Activated CD8-positive, alpha-beta memory T cell treated with anti-CD3 and anti-CD28 coated beads for 1 hour (primary cell): ENCODE measurements around the gene PLA2G12B.

Source experiments
- DNase-seq, 2 donors: peaks; one replicate each; pipeline ENCODE4 v3.0.0-alpha.2; 2020; ENCODE audit warnings: low read depth in 1 of 2; ENCODE audit errors: extremely low read depth in 1 of 2

PLA2G12B gene

GRCh38 chr10:72895236-72895850 lies 59.3 kb downstream of the PLA2G12B start:
- no peak for DNase-seq

DNA sequence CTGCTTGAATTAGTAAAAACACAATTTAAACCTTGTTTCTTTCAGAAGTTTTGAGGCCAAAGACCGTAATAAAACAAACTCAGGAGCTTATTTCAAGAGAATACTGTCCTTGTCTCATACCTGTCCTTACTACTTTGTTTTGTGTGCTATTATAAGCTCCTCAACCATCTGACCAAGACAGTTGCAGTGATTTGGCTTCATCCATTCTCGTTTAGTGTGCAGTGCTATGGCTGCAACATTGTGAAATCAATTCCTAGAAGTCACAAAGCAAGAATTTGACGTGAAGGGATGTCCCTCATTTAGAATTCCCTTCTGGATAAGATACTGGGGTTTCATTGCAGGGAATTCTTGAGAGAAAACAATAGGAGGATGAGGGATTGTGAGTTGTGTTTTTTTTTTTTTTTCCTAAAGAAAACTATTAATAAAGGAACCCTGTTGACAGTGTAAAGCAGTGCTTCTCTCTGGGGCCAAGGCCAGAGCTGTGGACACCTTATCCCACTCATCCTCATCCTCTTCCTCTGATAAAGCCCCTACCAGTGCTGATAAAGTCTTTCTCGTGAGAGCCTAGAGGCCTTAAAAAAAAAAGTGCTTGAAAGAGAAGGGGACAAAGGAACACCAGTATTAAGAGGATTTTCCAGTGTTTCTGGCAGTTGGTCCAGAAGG lies 61.3 kb downstream of the PLA2G12B start, which contains the start of gene OIT3:
Gene OIT3 (plus strand): TSS at position 604 of the 663 bp plus-strand sequence. CDS start 60 bp downstream, outside the sequence.
- no peak for DNase-seq

- no peak for DNase-seq
These were observed 64.5 kb downstream of the PLA2G12B start for GRCh38 chr10:72890086-72890485.

- DNase-seq, result no peak
These were observed 65.2 kb downstream of the PLA2G12B start for GRCh38 chr10:72889391-72889831.

GRCh38 chr10:72888151-72888638 lies 66.4 kb downstream of the PLA2G12B start:
- no peak for DNase-seq

- DNase-seq, result no peak
These were observed 67.6 kb downstream of the PLA2G12B start for GRCh38 chr10:72887043-72887442.

- no peak for DNase-seq
These were observed 68.0 kb downstream of the PLA2G12B start for GRCh38 chr10:72886621-72887020.

DNA sequence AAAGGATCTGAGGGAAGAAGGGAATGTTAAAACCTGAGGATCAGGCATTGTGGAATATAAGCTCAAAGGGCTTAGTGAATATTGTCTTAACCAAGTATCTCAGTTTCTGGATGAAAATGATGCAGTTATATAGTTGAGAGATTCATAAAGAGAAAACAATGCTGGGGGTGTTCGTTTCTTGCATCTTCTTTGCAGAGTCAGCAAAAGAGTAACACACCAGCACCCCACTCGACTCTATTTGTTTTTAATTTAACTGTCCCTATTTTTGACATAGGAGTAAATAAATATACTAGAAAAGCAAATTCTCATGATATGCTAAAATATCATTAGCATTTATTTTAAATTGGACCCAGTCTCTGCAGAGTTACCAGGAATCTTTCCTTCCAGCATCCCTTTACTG lies 68.7 kb downstream of the PLA2G12B start:
- no peak for DNase-seq
